ENCODE results near the gene SLC4A2. TPM values are rescaled to one million over a fixed set of nuclear protein-coding genes. Genes with fewer than 3 reads are reported as not detected.

SLC4A2 gene
- total and polyA plus RNA-seq, 2 of the 8 experiments (the other 6 are each of a cell fraction or from before 2014, with no cell fraction given) = 72.6 to 147 TPM

GRCh38 chr7:151059367-151060112 lies at the start of gene SLC4A2 (continued):
- TF ChIP-seq PHF8 (conservative IDR thresholded peaks at IDR 0.05; ENCODE audit: low read depth, low read length) = peak; percentile 45; the same call in 1 of the 2 replicates
- TF ChIP-seq RBBP5 (IDR thresholded peaks at IDR 0.05; ENCODE audit: borderline replicate concordance, low read depth, low read length) = 0 out of 2 replicates have a peak, but pooled peaks have one; percentile 54
- TF ChIP-seq CTCF (IDR thresholded peaks at IDR 0.05; ENCODE audit: control extremely low read depth in 1 of 3, insufficient read depth in 1 of 3, low read depth in 1 of 3, low read length in 3 of 3) = peak in 2 of 3 experiments; percentile 20 to 22; a peak in 2 of 4 replicates
- no peak for TF ChIP-seq SP4 (IDR thresholded peaks at IDR 0.05; ENCODE audit: low read length)

Measured in H1 (cell line).